GM12872 (cell line): ENCODE data around the gene CDK5RAP3.

ENCODE experiments used
- TF ChIP-seq, protein P1 (sequence below): IDR thresholded peaks from 3 replicates; pipeline ENCODE4 v1.5.1; 2011; ENCODE audit warnings: low read depth, mild to moderate bottlenecking, low read length, moderate library complexity; ENCODE audit not compliant: insufficient read depth

CDK5RAP3 gene

DNA sequence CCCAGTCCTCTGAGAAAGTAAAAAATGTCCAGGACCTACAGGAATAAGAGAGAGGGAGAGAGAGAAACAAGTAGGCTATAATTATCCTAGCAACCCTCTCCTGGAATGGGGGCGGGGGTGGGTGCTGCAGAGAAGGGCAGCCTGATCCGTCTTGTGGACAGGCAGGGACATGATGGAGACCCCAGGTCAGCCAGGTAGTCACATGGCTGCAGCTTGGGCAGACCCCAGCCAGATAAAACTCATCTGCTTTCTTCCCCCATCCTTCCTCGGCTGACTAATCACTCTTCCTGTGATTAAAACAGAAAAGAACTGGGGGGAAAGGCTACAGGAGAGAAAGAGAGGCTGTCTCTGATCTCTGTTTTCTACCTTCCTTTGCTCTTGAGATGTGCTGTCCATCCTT is 34.1 kb downstream of the CDK5RAP3 start:
- TF ChIP-seq, protein P1, sequence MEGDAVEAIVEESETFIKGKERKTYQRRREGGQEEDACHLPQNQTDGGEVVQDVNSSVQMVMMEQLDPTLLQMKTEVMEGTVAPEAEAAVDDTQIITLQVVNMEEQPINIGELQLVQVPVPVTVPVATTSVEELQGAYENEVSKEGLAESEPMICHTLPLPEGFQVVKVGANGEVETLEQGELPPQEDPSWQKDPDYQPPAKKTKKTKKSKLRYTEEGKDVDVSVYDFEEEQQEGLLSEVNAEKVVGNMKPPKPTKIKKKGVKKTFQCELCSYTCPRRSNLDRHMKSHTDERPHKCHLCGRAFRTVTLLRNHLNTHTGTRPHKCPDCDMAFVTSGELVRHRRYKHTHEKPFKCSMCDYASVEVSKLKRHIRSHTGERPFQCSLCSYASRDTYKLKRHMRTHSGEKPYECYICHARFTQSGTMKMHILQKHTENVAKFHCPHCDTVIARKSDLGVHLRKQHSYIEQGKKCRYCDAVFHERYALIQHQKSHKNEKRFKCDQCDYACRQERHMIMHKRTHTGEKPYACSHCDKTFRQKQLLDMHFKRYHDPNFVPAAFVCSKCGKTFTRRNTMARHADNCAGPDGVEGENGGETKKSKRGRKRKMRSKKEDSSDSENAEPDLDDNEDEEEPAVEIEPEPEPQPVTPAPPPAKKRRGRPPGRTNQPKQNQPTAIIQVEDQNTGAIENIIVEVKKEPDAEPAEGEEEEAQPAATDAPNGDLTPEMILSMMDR, result no peak

DNA sequence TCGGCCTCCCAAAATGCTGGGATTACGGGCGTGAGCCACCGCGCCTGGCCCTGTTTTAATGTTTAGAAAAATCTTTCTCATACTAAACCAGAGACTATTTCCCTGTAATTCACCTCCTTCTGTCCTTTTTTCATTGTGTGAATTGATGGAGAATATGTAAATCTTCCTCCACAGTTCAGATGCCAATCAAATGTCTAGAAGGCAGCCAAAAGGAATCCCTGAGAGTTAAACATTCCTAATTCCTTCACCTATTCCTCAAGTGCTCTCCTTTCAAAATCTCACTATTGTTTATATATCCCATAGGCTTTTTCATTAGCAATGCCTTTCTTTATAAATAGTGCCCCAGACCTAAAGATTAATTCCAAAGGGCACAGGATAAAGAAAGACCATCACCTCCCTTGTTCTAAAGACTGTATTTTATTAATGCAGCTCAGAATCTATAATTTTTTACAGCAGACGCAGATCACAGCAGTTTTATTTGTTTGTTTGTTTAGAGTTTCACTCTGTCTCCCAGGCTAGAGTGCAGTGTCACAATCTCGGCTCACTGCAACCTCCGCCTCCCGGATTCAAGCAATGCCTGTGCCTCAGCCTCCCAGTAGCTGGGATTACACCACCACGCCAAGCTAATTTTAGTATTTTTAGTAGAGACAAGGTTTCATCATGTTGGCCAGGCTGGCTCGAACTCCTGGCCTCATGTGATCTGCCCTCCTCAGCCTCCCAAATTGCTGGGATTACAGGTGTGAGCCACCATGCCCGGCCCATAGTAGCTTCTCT is 36.2 kb downstream of the CDK5RAP3 start:
- TF ChIP-seq, protein P1, result no peak

DNA sequence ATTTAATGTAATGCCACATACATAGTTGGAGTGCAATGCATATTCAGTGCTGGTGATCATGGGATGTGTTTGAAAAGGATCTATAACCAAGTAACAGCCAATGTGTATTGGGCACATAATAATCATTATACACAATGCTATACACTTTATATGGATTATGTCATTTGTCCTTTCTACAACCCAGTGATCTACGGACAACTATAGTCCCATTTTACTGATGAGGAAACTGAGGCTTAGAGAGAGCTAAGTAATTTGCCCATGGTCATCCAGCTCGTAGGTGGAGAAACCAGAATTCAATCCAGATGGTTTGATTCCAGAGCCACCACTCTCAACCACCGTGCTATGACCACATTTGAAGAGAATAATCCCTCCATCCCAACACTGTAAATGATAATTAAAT is 39.3 kb downstream of the CDK5RAP3 start:
- TF ChIP-seq, protein P1, result no peak

DNA sequence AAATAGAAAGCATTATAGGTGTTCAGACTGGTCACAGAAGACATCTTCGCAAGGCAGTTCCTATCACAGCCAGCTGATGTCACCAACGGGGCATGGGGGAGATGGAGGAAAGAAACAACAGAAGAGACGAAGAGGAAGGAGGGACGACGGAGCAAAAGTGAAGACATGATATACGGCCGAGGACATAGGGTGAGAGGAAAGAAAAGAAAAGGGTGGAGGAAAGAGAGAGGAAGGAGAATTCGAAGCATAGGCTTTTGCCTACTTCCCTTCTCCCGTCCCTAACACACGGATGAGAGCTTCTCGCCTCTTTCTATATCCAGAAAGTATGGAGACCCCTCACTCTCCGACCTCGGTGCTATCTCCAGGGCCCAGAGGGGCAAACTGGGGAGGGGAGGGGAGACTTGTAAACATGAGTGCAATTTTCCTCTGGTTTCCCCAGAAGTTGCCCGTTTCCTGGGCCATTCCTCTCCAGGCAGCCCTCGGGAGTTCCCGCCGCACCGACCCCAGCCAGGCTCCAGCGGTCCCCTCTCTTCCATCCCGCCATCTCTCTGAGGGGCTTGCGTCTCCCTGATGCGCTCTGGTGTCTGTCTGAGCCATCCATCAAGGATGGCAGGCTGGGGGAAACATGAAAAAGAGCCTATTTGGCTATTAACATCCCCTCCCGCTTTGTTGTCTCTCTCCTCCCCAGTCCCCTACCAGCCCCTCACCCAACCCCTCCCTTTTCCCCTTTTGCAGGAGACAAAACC is 40.7 kb downstream of the CDK5RAP3 start:
- TF ChIP-seq, protein P1, result peak; percentile 78

DNA sequence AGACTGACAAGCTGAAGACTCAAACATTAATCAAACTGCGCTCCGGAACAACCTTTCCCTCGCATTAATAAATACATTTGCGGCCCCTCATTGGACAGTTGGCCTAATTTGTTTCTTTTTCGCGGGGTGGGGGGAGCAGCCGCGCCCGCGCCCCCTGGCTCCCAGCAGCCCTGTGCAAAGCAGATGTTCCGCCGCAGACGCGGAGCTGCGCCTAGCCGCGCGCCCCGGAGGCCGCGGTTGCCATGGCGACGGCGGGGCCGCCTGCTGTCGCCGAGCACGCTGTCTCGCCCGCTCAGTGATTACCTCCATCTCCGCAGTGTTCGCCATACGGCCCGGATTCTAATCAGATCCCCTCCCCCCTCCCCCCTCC is 41.2 kb downstream of the CDK5RAP3 start:
- TF ChIP-seq, protein P1, result no peak

DNA sequence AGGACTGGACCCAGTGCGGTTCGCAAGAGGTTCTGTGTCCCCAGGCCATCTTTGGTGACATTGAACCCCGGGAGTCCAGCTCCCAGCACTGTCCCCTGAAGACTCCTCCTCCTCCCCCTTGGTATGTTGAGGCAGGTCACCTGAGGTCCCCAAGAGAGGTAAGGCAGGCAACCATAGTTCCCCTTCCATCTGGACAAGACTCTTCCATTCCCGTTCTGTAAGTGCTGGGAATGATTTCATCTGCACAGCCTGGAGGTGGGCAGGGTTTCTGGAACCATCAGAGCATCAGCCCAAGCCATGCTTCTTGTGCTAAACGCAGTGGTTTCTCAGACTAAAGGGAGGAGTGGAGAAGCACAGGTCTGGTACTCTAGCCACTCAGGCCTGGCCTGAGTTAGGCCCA is 41.7 kb downstream of the CDK5RAP3 start:
- TF ChIP-seq, protein P1, result no peak

DNA sequence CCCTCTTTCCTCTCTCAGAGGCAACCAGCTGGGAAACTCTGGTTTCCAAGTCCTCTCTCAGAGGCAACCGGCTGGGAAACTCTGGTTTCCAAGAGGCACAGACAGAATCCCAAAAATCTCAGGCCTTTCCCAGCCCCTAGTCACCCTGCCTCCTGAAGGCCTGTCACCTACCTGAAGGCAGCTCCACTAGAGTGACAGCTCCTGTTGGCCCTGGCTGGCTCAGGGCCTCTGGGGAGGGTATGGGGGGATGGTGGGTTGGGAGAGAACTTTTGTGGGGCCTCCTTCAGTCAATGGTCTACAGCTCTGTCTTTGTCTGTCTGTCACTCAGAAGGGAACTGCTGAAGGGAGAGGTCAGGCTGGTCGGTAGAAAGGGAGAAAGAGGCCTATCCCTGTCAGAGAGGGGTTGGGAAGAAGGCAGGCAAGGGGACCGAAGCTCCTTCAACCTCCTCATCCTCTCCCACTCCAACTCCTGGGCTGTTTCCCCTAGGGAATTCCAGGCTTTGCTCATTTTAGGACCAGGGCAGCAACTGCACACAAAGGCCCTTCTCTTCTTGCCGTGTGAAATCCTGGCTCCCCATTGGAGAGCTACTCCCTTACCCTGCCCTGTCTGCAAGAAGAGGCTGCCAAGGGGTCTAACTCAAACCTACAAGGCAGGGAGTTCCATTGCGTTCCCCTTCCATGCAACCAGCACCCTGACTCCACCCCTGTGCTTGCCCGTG is 43.1 kb downstream of the CDK5RAP3 start:
- TF ChIP-seq, protein P1, result no peak
